ENCODE data around the gene AGBL4.

GRCh38 chr1:49527606-49528305 lies 496.0 kb downstream of the AGBL4 start:
- no peak for TF ChIP-seq CTCF (IDR thresholded peaks at IDR 0.05)
- TF ChIP-seq POLR2A (IDR thresholded peaks at IDR 0.05): no peak

Measured in heart left ventricle (tissue), 13 donors.